HepG2 (cell line): Measurements from ENCODE around the gene YY1. TPM values are rescaled to one million over a fixed set of nuclear protein-coding genes. Genes with fewer than 3 reads are reported as not detected.

Source experiments
- CEBPZ ChIP-seq: IDR thresholded peaks from 2 replicates; pipeline ENCODE4 v1.6.1; 2012; ENCODE audit warnings: low read length, improper control_type of control experiment
- FOXA1 ChIP-seq, 2 experiments: fragments of 450-650 bp in 1 of 2; sonication (generic) in 1 of 2; formaldehyde crosslinking in 1 of 2; IDR thresholded peaks; 2 replicates each; pipeline versions ENCODE4 v1.4.0 to v1.6.1; 2016 to 2020; ENCODE audit warnings: missing genetic modification reagents in 1 of 2
- HDAC1 ChIP-seq: sonication (generic); formaldehyde crosslinking; IDR thresholded peaks from 2 replicates; pipeline ENCODE4 v1.5.1; 2020; ENCODE audit warnings: mild to moderate bottlenecking, missing genetic modification reagents
- HIVEP1 ChIP-seq: sonication (generic); formaldehyde crosslinking; IDR thresholded peaks from 2 replicates; pipeline ENCODE4 v1.4.0; 2020; ENCODE audit warnings: mild to moderate bottlenecking, missing genetic modification reagents
- HOXA7 ChIP-seq: sonication (generic); formaldehyde crosslinking; IDR thresholded peaks from 2 replicates; pipeline ENCODE4 v1.8.1; 2022; ENCODE audit warnings: mild to moderate bottlenecking, missing genetic modification reagents, moderate library complexity
- MEF2D ChIP-seq: sonication (generic); formaldehyde crosslinking; IDR thresholded peaks from 2 replicates; pipeline ENCODE4 v1.5.1; 2020; ENCODE audit warnings: mild to moderate bottlenecking, missing genetic modification reagents
- MEIS1 ChIP-seq: sonication (generic); formaldehyde crosslinking; IDR thresholded peaks from 2 replicates; pipeline ENCODE4 v1.9.0; 2021; ENCODE audit warnings: mild to moderate bottlenecking, missing genetic modification reagents, moderate library complexity, borderline replicate concordance
- MEIS2 ChIP-seq: sonication (generic); formaldehyde crosslinking; IDR thresholded peaks from 2 replicates; pipeline ENCODE4 v1.9.0; 2021; ENCODE audit warnings: mild to moderate bottlenecking, missing genetic modification reagents
- PAX8 ChIP-seq: sonication (generic); formaldehyde crosslinking; IDR thresholded peaks from 2 replicates; pipeline ENCODE4 v1.8.0; 2022; ENCODE audit warnings: mild to moderate bottlenecking, missing genetic modification reagents, borderline replicate concordance
- SETDB1 ChIP-seq: sonication (generic); formaldehyde crosslinking; IDR thresholded peaks from 2 replicates; pipeline ENCODE4 v1.5.1; 2020; ENCODE audit warnings: missing genetic modification reagents, mild to moderate bottlenecking, borderline replicate concordance
- SMAD1 ChIP-seq: sonication (generic); formaldehyde crosslinking; IDR thresholded peaks from 2 replicates; pipeline ENCODE4 v1.4.0; 2020; ENCODE audit warnings: missing genetic modification reagents, low read depth, mild to moderate bottlenecking, borderline replicate concordance
- YY1 ChIP-seq: IDR thresholded peaks from 2 replicates; pipeline ENCODE4 v1.6.1; 2011; ENCODE audit warnings: low read length, low read depth, moderate library complexity, mild to moderate bottlenecking; ENCODE audit not compliant: insufficient read depth, insufficient replicate concordance
- ZNF331 ChIP-seq: sonication (generic); formaldehyde crosslinking; IDR thresholded peaks from 2 replicates; pipeline ENCODE4 v1.4.0; 2020; ENCODE audit warnings: missing genetic modification reagents
- ZNF367 ChIP-seq: sonication (generic); formaldehyde crosslinking; IDR thresholded peaks from 2 replicates; pipeline ENCODE4 v1.4.0; 2020; ENCODE audit warnings: missing genetic modification reagents, borderline replicate concordance
- ZNF468 ChIP-seq: sonication (generic); formaldehyde crosslinking; IDR thresholded peaks from 2 replicates; pipeline ENCODE4 v1.8.0; 2022; ENCODE audit warnings: mild to moderate bottlenecking, moderate library complexity, missing genetic modification reagents
- ZNF570 ChIP-seq: sonication (generic); formaldehyde crosslinking; IDR thresholded peaks from 2 replicates; pipeline ENCODE4 v1.4.0; 2020; ENCODE audit warnings: mild to moderate bottlenecking, missing genetic modification reagents, borderline replicate concordance
- ZNF768 ChIP-seq: sonication (generic); formaldehyde crosslinking; IDR thresholded peaks from 2 replicates; pipeline ENCODE4 v1.4.0; 2020; ENCODE audit warnings: missing genetic modification reagents
- polyA plus RNA-seq, 8 experiments: library from polyadenylated mRNA; depleted of rRNA in 3 of 8; stranded (reverse) in 7 of 8; unstranded in 1 of 8; fragments of >200 nt; fragmentation: Illumina TruSeq in 4 of 8; extraction: Trizol in 4 of 8; gene quantifications; 2 replicates each; pipeline versions ENCODE4 v1.2.1 to v1.2.3, GENCODE V29; 2011 to 2016; ENCODE audit warnings: low read depth in 4 of 8, missing spikeins in 1 of 8, mixed read lengths in 1 of 8; ENCODE audit not compliant: insufficient read depth in 1 of 8
- total RNA-seq, 5 experiments: library from RNA; depleted of rRNA; stranded (reverse); fragments of >200 nt; fragmentation: Illumina TruSeq; extraction: Trizol; gene quantifications; 2 replicates each; pipeline ENCODE4 v1.2.3, GENCODE V29; 2016; ENCODE audit warnings: low read depth in 1 of 5
- TF ChIP-seq, protein P1 (sequence below): sonication (generic); formaldehyde crosslinking; IDR thresholded peaks from 2 replicates; pipeline ENCODE4 v1.5.1; 2020; ENCODE audit warnings: mild to moderate bottlenecking, missing genetic modification reagents
- TF ChIP-seq, protein P2 (sequence below): sonication (generic); IDR thresholded peaks from 2 replicates; pipeline ENCODE4 v1.6.1; 2016; ENCODE audit warnings: low read depth, borderline replicate concordance

The YY1 gene
- total and polyA plus RNA-seq, 2 of the 13 experiments (the other 11 are each of a cell fraction or from before 2014, with no cell fraction given) = 29.4 to 68.1 TPM

DNA sequence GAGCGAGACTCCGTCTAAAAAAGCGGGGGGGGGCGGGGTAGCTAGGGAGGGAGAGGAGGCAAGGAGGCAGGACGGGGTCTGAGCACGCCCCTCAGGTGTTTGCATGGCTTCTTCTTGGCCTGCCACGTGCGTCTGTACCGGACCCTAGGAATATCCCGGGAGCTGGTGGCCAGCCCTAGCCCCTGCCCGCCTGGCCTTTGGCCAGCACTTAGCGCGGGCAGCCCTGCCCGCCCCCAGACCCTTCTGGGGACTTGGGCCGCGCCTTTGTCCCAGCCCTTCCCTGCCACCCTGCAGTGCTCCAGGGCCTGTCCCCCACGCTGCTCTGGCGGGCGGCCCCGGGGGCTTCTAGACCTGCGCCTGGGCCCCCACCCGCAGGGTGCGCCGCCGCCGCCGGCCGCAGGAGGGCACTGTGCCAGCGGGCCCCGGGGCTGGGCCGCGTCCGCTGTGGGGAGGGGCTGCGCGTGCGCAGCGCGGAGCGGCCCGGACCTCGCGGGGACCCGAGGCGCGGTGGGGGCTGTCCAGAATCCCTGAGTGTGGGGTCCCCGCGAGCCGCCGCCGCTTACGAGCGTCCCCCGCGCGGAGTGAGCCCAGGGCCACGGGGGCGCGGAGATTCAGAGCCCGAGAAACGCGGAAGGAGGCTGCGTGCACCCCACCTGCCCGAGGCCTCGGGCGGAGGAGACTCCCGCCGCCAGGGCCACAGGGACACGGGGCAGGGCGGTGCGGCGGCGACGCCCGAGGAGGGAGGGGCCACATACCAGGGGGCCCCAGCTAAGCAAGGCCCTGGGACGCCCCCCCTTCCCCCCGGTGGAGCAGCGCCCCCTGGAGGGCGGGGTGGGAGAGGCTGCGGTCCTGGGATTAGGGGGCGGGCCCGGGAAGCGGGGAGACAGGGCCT is 46.3 kb downstream of the YY1 start (continued):
- peak; percentile 40 for TF ChIP-seq ZNF768 (CRISPR knock-in tag)
- TF ChIP-seq CEBPZ = no peak
- no peak; the same call in 1 of the 2 replicates for TF ChIP-seq MEF2D
- TF ChIP-seq ZNF367 (CRISPR knock-in tag) = no peak
- TF ChIP-seq MEIS1 (CRISPR knock-in tag) = no peak
- TF ChIP-seq FOXA1 (IDR thresholded peaks at IDR 0.05) = no peak
- TF ChIP-seq FOXA1 (CRISPR knock-in tag; IDR thresholded peaks at IDR 0.05) = no peak
- TF ChIP-seq, protein P1, sequence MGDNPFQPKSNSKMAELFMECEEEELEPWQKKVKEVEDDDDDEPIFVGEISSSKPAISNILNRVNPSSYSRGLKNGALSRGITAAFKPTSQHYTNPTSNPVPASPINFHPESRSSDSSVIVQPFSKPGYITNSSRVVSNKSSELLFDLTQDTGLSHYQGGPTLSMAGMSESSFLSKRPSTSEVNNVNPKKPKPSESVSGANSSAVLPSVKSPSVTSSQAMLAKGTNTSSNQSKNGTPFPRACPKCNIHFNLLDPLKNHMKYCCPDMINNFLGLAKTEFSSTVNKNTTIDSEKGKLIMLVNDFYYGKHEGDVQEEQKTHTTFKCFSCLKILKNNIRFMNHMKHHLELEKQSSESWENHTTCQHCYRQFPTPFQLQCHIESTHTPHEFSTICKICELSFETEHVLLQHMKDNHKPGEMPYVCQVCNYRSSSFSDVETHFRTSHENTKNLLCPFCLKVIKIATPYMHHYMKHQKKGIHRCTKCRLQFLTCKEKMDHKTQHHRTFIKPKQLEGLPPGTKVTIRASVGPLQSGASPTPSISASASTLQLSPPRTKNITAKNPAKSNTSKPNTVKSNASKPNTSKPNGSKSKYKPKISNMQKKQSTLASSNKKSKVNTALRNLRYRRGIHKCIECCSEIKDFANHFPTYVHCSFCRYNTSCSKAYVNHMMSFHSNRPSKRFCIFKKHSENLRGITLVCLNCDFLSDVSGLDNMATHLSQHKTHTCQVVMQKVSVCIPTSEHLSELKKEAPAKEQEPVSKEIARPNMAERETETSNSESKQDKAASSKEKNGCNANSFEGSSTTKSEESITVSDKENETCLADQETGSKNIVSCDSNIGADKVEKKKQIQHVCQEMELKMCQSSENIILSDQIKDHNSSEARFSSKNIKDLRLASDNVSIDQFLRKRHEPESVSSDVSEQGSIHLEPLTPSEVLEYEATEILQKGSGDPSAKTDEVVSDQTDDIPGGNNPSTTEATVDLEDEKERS (CRISPR knock-in tag) = peak; percentile 71
- peak; percentile 92 for TF ChIP-seq MEIS2 (CRISPR knock-in tag)
- TF ChIP-seq PAX8 = no peak
- TF ChIP-seq ZNF468 (CRISPR knock-in tag) = no peak
- no peak for TF ChIP-seq SETDB1 (CRISPR knock-in tag)
- TF ChIP-seq ZNF331 (CRISPR knock-in tag) = peak; percentile 24; the same call in 1 of the 2 replicates
- TF ChIP-seq HOXA7 (CRISPR knock-in tag) = no peak
- TF ChIP-seq, protein P2, sequence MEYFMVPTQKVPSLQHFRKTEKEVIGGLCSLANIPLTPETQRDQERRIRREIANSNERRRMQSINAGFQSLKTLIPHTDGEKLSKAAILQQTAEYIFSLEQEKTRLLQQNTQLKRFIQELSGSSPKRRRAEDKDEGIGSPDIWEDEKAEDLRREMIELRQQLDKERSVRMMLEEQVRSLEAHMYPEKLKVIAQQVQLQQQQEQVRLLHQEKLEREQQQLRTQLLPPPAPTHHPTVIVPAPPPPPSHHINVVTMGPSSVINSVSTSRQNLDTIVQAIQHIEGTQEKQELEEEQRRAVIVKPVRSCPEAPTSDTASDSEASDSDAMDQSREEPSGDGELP = no peak
- TF ChIP-seq HDAC1 (CRISPR knock-in tag) = peak; percentile 58; the same call in 1 of the 2 replicates
- no peak for TF ChIP-seq SMAD1 (CRISPR knock-in tag)
- TF ChIP-seq YY1 = peak; percentile 36
- TF ChIP-seq ZNF570 (CRISPR knock-in tag) = 0 out of 2 replicates have a peak, but pooled peaks have one; percentile 57
- peak; percentile 65; the same call in 1 of the 2 replicates for TF ChIP-seq HIVEP1
